Suprapubic skin (tissue), 4 donors: ENCODE results near the gene KIF5C. TPM values are rescaled to one million over a fixed set of nuclear protein-coding genes. Genes with fewer than 3 reads are reported as not detected.

Source experiments
- DNase-seq, 2 donors: peaks; one replicate each; pipeline ENCODE4 v3.0.0-alpha.2; 2019; ENCODE audit warnings: low spot score in 2 of 2
- H3K27ac ChIP-seq: fragments of 200-600 bp; sonication (generic); one replicate; pipeline ENCODE4 v1.5.1; 2019
- H3K27me3 ChIP-seq: fragments of 200-600 bp; sonication (generic); one replicate; pipeline ENCODE4 v1.5.1; 2019
- H3K36me3 ChIP-seq: fragments of 200-600 bp; sonication (generic); one replicate; pipeline ENCODE4 v1.5.1; 2019
- H3K4me1 ChIP-seq: fragments of 200-600 bp; sonication (generic); one replicate; pipeline ENCODE4 v1.5.1; 2019
- H3K4me3 ChIP-seq: fragments of 200-600 bp; sonication (generic); one replicate; pipeline ENCODE4 v1.5.1; 2019; ENCODE audit warnings: mild to moderate bottlenecking
- H3K9me3 ChIP-seq: fragments of 200-600 bp; sonication (generic); one replicate; pipeline ENCODE4 v1.5.1; 2019
- EP300 ChIP-seq: sonication (generic); formaldehyde crosslinking; IDR thresholded peaks from one replicate; pipeline ENCODE4 v1.6.1; 2017; ENCODE audit warnings: antibody characterized with exemption
- POLR2A ChIP-seq, 2 donors: fragments of 450-650 bp; IDR thresholded peaks; one replicate each; pipeline ENCODE4 v1.6.1; 2017; ENCODE audit warnings: antibody characterized with exemption in 2 of 2, mild to moderate bottlenecking in 2 of 2, moderate library complexity in 2 of 2
- POLR2AphosphoS5 ChIP-seq, 3 donors: sonication (generic); formaldehyde crosslinking; IDR thresholded peaks; one replicate each; pipeline ENCODE4 v1.6.1; 2017; ENCODE audit warnings: antibody characterized with exemption in 3 of 3
- WGBS: methylation state at CpG from one replicate; pipeline ENCODE4 v1.1.5; 2018; 5-methylcytosine and 5-hydroxymethylcytosine counted together
- total RNA-seq, 4 donors: library from RNA; depleted of rRNA; stranded (reverse); fragments of >200 nt; gene quantifications; one replicate each; pipeline ENCODE4 v1.1.0, GENCODE V29; 2016
- TF ChIP-seq, protein P1 (sequence below), 2 donors: fragments of 200-600 bp in 1 of 2; fragments of 450-650 bp in 1 of 2; sonication (generic) in 1 of 2; IDR thresholded peaks; one replicate each; pipeline ENCODE4 v1.5.1; 2016 to 2019; ENCODE audit warnings: antibody characterized with exemption in 2 of 2, mild to moderate bottlenecking in 1 of 2, moderate library complexity in 1 of 2

The KIF5C gene
- total RNA-seq, 4 donors from 2014 or later: 0.30 to 3.2 (median 1.5) TPM

DNA sequence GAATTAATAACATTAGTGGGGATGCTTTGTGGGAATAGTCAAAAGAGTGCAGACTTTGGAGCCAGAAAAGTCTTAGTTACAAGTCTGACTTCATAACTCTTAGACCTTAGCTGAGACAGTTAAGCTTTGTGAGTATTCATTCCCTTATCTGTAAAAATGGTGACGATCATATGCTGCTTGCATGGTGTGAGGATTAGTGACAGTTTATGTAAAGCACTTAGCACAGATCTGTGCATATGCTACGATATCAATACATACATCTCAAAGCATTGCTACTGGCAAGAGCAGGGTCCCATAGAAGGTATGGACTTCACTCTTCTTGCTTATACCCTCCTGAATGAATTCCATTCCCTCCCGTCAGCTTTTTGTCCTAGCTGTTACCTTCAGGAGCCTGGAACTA, 106.8 kb downstream of the KIF5C start:
- no peaks in the 10 kb centered on the region for H3K9me3 ChIP-seq
- no peak overlapping the region for H3K4me3 ChIP-seq
- H3K27me3 ChIP-seq: no peaks in the 10 kb centered on the region
- 93% methylated on average over 3 of the region's 3 CpGs for WGBS
- no peaks in the 10 kb centered on the region for H3K36me3 ChIP-seq
- no peak overlapping the region for H3K27ac ChIP-seq
- no peaks in the 10 kb centered on the region for H3K4me1 ChIP-seq
- DNase-seq: no peak
- TF ChIP-seq EP300 (no peak), POLR2AphosphoS5 (IDR thresholded peaks at IDR 0.05) (no peak), POLR2A (IDR thresholded peaks at IDR 0.05) (no peak)
- TF ChIP-seq, protein P1, sequence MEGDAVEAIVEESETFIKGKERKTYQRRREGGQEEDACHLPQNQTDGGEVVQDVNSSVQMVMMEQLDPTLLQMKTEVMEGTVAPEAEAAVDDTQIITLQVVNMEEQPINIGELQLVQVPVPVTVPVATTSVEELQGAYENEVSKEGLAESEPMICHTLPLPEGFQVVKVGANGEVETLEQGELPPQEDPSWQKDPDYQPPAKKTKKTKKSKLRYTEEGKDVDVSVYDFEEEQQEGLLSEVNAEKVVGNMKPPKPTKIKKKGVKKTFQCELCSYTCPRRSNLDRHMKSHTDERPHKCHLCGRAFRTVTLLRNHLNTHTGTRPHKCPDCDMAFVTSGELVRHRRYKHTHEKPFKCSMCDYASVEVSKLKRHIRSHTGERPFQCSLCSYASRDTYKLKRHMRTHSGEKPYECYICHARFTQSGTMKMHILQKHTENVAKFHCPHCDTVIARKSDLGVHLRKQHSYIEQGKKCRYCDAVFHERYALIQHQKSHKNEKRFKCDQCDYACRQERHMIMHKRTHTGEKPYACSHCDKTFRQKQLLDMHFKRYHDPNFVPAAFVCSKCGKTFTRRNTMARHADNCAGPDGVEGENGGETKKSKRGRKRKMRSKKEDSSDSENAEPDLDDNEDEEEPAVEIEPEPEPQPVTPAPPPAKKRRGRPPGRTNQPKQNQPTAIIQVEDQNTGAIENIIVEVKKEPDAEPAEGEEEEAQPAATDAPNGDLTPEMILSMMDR (IDR thresholded peaks at IDR 0.05): no peak

GRCh38 chr2:148982282-148982681, 107.3 kb downstream of the KIF5C start:
- TF ChIP-seq POLR2A (IDR thresholded peaks at IDR 0.05): no peak
- TF ChIP-seq, protein P1 (IDR thresholded peaks at IDR 0.05): no peak
- no peak for TF ChIP-seq EP300
- TF ChIP-seq POLR2AphosphoS5 (IDR thresholded peaks at IDR 0.05): no peak

DNA sequence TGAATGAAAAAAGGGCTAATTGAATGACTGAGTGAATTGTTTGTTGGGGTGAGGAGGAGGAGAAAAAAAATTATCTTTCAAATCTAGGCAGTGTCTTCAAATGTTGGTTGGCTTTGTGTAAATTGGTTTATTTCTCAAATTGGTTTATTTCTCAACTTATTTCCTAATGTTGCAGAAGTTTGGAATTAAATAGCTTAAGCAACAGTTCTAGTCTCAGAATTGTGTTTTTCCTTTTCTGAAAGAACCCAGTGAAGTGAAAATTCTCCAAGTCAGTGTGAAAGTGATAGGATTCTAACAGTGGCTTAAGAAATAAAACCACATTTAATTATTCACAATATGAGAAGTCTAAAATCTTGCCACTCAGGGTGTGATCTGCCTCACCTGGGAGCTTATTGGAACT, 108.9 kb downstream of the KIF5C start:
- H3K27me3 ChIP-seq: no peaks in the 10 kb centered on the region
- no peak for DNase-seq
- no peak overlapping the region for H3K4me3 ChIP-seq
- no peaks in the 10 kb centered on the region for H3K4me1 ChIP-seq
- no peaks in the 10 kb centered on the region for H3K9me3 ChIP-seq
- H3K36me3 ChIP-seq: no peaks in the 10 kb centered on the region
- H3K27ac ChIP-seq: no peak overlapping the region
- TF ChIP-seq POLR2AphosphoS5 (IDR thresholded peaks at IDR 0.05) (no peak), POLR2A (IDR thresholded peaks at IDR 0.05) (no peak), EP300 (no peak)
- TF ChIP-seq, protein P1 (IDR thresholded peaks at IDR 0.05): no peak

More at GRCh38 chr2:148982282-148982681, 107.3 kb downstream of the KIF5C start:
- H3K4me1 ChIP-seq: no peaks in the 10 kb centered on the region
- 79% methylated on average over 5 of the region's 5 CpGs for WGBS
- no peaks in the 10 kb centered on the region for H3K9me3 ChIP-seq
- H3K27ac ChIP-seq: no peak overlapping the region
- no peaks in the 10 kb centered on the region for H3K27me3 ChIP-seq
- no peak overlapping the region for H3K4me3 ChIP-seq
- no peaks in the 10 kb centered on the region for H3K36me3 ChIP-seq
- no peak for DNase-seq

GRCh38 chr2:148984449-148984848, 109.4 kb downstream of the KIF5C start:
- Histone ChIP-seq H3K27me3 (no peaks in the 10 kb centered on the region), H3K27ac (no peak overlapping the region), H3K9me3 (no peaks in the 10 kb centered on the region), H3K4me1 (no peaks in the 10 kb centered on the region), H3K4me3 (no peak overlapping the region), H3K36me3 (no peaks in the 10 kb centered on the region)
- no peak for DNase-seq
- no peak for TF ChIP-seq POLR2A (IDR thresholded peaks at IDR 0.05)
- no peak for TF ChIP-seq POLR2AphosphoS5 (IDR thresholded peaks at IDR 0.05)
- TF ChIP-seq EP300: no peak
- TF ChIP-seq, protein P1 (IDR thresholded peaks at IDR 0.05): no peak

DNA sequence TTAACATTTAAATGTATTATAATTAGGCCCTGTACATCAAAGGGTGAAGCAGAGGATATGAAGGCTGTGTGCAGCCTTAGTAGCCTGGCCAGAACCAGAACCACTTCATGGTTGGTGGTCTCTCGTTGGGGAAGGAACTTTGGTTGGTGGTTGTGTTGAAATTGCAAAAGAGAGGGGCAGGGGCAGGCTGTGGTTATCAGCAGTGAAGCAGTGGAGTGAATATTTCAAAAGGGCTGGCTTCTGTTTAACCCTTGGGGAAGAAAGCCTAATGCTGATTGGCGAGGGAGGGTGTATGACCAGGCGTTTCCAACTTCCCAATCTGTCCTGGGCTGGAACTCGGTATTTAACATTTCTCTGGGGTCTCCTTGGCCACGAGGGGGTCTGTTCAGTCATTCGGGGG, 112.3 kb downstream of the KIF5C start:
- H3K27me3 ChIP-seq: no peaks in the 10 kb centered on the region

More for the DNA sequence above, 112.3 kb downstream of the KIF5C start:
- no peak for DNase-seq
- Histone ChIP-seq H3K9me3 (no peaks in the 10 kb centered on the region), H3K4me1 (no peaks in the 10 kb centered on the region), H3K4me3 (no peak overlapping the region), H3K27ac (no peak overlapping the region), H3K36me3 (no peaks in the 10 kb centered on the region)
- TF ChIP-seq POLR2A (IDR thresholded peaks at IDR 0.05): no peak
- TF ChIP-seq POLR2AphosphoS5 (IDR thresholded peaks at IDR 0.05): no peak
- TF ChIP-seq, protein P1 (IDR thresholded peaks at IDR 0.05): no peak
- no peak for TF ChIP-seq EP300
- 87% methylated on average over 6 of the region's 6 CpGs for WGBS
